HG02870 (cell line): ENCODE data around the gene RHOC.
"Not testable (repeated sequence)": the region's sequence is repeated elsewhere in the genome, so short reads cannot be mapped to it uniquely, and the experiment has no call there.

Experiments used
- ATAC-seq: cut with Tn5 transposase; IDR thresholded peaks from one replicate; pipeline ENCODE4 v1.9.1; 2021; ENCODE audit warnings: mild to moderate bottlenecking, moderate library complexity; ENCODE audit not compliant: unreplicated experiment

Gene RHOC

DNA sequence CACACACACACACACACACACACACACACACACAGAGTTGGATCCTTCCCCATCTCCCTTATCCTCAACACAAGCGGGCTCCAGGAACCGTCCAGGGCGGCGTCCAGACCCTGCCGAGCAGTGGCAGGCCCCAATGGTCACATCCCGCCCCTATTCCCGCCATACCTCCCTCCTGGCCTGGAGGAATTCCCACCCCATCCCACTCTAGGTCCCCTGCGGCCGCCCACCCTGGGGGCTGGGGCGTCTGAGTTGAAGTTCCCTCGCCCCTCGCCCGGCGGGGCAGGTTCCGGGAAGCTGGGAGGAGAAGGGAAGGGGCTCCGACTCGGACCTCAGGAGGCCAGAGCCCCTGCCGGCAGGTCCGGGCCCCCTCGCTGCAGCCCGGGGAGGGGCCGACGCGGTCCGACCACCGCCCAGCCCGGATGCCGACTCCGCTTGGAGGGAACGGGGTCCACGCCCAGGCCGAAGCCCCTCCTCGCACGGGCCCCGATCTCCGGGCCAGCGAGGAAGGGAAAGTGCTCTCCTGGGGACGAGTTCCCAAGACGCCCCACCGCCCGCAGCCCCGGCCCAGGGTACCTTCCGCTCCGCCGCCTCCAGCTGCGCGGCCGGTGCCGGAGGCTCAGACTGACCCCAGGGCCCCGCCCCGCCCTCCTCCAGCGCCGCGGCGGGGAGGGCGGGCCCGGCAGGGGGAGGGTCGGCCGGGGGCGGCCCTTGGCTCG lies at the start of gene RHOC:
Gene RHOC (minus strand): TSS at position 623 of the 716 bp plus-strand sequence. CDS start 3,328 bp downstream, outside the sequence.
- ATAC-seq: peak; percentile 47

DNA sequence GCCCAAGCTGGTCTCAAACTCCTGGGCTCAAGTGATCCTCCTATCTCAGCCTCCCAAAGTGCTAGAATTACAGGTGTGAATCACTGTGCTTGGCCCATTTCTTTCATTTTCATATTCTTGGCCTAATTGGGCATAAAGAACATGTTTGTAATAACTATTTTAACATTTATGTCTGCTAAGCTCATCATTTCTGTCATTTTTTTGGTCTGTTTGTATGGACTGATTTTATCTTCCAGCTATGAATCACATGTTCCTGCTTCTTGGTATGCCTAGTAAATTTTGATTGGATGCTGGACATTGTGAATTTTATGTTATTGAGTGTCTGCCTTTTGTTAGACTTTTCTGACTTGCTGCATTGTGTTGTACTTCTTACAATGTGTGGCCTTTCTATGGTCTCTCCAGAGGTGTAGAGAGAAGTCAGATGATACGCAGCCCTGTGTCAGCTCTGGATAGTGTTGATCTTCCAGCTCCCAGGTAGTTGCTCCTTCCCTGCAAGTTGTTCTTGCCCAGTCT lies 47.2 kb upstream of the RHOC start:
- no peak for ATAC-seq

DNA sequence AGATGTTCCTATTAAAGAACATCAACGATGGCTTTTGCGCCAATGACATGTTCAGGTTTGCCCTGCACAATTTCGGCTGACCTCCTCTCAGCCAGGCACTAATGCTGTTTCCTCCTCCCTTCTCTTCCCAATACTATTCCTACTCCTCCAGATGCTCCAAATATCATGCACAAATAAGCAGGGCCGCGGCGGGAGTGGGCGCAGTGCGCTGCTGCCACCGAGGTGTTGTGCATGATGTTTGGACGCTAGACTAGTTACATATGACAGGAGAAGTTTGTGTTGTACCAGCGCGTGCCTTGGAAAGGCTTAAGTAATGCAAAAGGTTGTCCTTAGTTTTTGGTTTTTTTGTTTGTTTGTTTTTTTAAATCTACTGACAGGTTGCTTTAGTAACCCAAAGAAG lies 41.5 kb upstream of the RHOC start:
- no peak for ATAC-seq

- ATAC-seq: no peak
Observed at GRCh38 chr1:112744009-112744578, 37.2 kb upstream of the RHOC start.

DNA sequence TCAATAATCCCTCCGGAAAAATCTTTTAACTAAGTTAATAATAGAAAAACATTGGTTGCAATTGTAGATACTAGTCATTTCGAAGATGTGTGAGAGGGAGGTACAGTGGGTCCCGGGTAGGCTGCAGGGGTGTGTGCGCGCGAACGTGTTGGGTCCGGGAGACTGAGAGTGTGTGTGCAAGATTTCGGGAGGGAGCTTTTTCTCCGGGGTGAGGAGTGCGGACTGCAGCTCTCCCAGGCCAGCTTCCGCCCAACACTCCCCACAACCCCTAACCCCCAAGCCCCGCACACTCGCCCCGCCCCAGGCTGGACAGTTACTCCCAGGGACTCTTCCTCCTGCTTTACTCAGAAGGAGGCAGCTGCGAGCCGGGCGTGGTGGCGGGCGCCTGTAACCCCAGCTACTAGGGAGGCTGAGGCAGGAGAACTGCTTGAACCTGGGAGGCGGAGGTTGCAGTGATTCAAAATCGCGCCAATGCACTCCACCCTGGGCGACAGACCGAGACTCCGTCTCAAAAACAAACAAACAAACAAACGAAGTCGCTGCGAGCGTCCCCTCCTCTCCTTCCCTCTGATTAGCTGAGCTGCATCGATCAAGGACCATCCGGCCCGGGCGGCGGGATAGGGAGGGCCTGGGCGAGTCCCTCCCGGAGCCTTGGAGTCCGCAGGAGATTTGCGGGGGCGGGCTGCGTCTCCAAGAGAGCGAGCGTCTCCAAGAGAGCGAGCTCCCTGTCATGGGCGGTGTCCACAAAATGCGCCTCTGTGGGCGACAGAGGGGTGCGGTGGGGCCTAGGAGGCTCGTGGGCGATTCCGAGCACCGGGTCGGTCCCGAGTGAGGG lies 36.5 kb upstream of the RHOC start:
- ATAC-seq: no peak

DNA sequence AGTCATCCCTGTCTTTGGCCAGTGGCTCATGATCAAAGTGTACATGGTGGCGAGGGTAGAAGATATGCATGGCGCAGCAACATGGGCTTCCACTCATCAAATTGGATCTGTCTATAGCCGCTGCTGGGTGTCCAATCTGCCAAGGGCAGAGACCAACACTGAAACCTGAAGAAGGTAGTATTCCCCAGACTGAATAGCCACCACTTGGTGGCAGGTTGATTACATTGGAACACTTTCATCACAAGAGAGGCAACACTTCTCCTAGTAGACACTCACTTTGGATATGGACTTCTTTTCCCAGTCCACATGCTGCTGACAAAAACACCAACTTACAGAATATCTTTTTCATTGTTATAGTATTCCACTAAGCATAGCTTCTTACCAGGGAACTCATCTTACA lies 30.6 kb upstream of the RHOC start:
- no peak for ATAC-seq

GRCh38 chr1:112735752-112736151 lies 28.8 kb upstream of the RHOC start:
- no peak for ATAC-seq

DNA sequence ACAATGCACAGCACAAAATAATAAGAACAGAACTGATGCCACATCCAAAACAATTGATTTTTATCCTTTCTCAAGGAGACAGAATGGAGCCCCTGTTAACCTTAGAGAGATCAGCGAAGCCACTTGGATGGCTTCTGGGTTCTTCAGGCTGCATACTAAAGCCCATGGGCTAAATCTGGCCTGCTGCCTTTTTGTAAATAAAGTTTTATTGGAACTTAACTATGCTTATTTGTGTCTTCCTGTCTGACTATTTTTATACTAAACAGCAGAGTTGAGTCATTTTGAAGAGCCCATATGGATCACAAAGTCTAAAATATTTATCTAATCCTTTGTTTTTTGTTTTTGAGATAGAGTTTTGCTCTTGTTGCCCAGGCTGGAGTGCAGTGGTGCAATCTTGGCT lies 24.5 kb upstream of the RHOC start:
- ATAC-seq: no peak

DNA sequence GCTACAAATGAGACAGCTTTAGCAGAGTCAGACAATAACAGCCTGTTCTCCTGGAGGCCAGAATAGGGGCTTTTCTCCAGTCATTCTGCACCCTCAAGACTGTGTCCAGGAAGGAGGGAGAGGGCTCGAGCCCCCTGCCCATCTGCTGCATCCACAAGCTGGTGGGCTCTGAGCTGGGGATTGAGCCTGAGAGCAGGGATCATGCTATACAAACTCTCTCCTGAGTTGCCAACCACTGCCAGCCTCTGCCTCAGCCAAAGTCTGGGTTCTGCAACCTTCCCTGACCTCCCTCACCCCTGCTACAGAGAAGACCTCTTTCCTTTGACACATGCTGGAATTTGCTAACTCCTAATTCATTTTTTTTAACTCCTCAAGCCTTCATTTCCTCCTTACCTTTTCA lies 23.0 kb upstream of the RHOC start:
- ATAC-seq: no peak

DNA sequence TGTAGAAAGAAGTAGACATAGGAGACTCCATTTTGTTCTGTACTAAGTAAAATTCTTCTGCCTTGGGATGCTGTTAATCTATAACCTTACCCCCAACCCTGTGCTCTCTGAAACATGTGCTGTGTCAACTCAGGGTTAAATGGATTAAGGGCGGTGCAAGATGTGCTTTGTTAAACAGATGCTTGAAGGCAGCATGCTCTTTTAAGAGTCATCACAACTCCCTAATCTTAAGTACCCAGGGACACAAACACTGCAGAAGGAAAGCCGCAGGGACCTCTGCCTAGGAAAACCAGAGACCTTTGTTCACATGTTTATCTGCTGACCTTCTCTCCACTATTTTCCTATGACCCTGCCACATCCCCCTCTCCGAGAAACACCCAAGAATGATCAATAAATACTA lies 22.1 kb upstream of the RHOC start:
- ATAC-seq: not testable (repeated sequence)

- ATAC-seq: not testable (repeated sequence)
Observed at GRCh38 chr1:112728306-112728971, 21.5 kb upstream of the RHOC start.

- no peak for ATAC-seq
Observed at GRCh38 chr1:112727716-112728115, 20.8 kb upstream of the RHOC start.

- ATAC-seq: not testable (repeated sequence)
Observed at GRCh38 chr1:112724240-112724639, 17.3 kb upstream of the RHOC start.

DNA sequence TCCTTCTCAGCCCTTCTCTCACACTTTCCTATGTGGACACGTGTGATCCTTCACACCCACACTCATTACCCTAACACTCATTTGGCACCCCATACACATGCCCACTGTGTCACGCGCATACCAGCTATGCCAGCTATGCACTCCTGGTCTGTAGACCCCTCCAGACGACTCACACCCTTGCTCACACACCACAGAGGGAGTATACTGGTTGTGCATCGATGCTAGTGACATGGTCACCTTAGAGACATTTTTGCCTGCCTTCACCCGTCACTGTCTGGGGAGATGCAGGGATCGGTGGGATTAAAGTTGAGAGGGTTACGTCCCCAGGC lies 16.5 kb upstream of the RHOC start:
- no peak for ATAC-seq

DNA sequence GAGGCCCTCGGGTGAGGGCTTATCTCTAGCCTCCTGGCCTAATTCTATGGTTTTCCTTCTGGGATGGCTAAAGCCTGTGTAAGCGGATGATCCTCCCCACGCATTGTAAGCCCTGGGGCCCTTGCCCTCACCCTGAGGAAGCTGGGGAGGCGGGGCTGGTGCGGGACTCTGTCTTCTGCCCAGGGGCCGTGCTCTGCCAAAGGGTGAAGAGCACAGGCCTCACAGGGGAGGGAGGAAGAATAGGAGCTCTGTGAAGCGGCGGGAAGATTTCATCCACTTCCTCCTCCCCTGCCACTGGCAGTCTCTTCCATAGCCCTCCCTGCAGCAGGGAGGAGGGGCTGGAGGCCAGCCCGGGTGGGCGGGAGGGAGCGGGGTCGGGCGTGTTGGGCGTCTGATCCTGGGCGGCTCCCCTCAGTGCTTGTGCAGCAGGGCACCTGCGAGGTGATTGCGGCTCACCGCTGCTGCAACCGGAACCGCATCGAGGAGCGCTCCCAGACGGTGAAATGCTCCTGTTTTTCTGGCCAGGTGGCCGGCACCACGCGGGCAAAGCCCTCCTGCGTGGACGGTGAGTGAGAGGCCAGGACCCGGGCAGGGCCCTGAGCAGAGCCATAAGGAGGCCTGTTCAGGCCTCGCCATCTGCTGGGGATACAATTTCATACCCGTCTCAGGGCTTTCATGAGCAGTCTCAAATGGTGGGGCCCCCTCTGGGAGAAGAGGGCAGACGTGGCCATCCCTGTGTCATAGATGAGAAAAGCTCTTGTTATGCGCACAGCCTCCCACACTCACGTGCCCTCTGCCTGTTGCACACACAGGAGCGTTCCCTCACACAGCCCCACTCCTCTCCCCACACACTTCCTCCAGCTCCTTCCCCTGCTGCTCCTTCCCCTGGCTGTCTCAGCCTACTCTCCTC lies 15.9 kb upstream of the RHOC start:
- ATAC-seq: no peak

GRCh38 chr1:112721966-112722524 lies 15.1 kb upstream of the RHOC start:
- no peak for ATAC-seq

- not testable (repeated sequence) for ATAC-seq
Observed at GRCh38 chr1:112721294-112721693, 14.4 kb upstream of the RHOC start.

GRCh38 chr1:112720800-112721199 lies 13.9 kb upstream of the RHOC start:
- ATAC-seq: no peak

DNA sequence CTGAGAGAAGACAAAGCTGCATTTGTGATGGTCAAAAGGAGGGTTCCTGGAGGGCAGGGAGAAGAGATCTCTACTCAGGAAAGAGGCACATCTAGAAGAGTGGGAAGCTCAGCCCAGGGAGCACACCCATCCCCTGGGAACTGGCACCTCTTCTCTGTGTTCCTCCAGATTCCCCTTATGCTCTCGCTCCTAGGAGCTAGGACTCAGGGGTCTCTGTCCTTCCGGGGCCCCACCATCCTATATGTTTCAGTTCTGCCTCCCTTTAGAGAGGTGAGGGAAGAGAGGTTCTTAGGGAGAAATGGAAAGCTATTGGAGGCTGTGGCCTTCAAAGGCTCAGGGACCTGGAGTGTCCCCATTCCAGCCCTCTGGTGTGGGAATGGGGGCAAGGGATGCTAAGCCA lies 12.8 kb upstream of the RHOC start:
- ATAC-seq: no peak
